Adrenal gland (tissue), 12 donors: Measurements from ENCODE around the gene SUSD1. TPM values are rescaled to one million over a fixed set of nuclear protein-coding genes. Genes with fewer than 3 reads are reported as not detected.
A peak's percentile ranks its signal among the peaks of the same experiment; 100 is the strongest.

Source experiments
- DNase-seq, 7 donors: peaks; one replicate each; pipeline ENCODE4 v3.0.0-alpha.2; 2019 to 2020
- H3K27ac ChIP-seq, 5 donors: fragments of 200-600 bp; sonication (generic) in 4 of 5; 1 replicate in 3 of 5; 2 replicates in 2 of 5; pipeline versions ENCODE4 v1.5.1 to v1.8.0; 2016 to 2020; ENCODE audit warnings: mild to moderate bottlenecking in 1 of 5
- H3K27me3 ChIP-seq: fragments of 200-600 bp; 2 replicates; pipeline ENCODE4 v1.8.0; 2021
- H3K36me3 ChIP-seq, 2 donors: fragments of 200-600 bp; replicated peaks in 1 of 2; 1 replicate in 1 of 2; 2 replicates in 1 of 2; pipeline versions ENCODE4 v1.5.1 to v1.8.0; 2018 to 2022
- H3K4me1 ChIP-seq, 2 donors: fragments of 200-600 bp; replicated peaks in 1 of 2; 1 replicate in 1 of 2; 2 replicates in 1 of 2; pipeline versions ENCODE4 v1.5.1 to v1.8.0; 2018 to 2021
- H3K4me3 ChIP-seq, 4 donors: fragments of 200-600 bp; sonication (generic) in 3 of 4; one replicate each; pipeline ENCODE4 v1.5.1; 2016 to 2018
- H3K9me3 ChIP-seq, 3 donors: fragments of 200-600 bp; sonication (generic) in 1 of 3; replicated peaks in 1 of 3; 1 replicate in 2 of 3; 2 replicates in 1 of 3; pipeline versions ENCODE4 v1.5.1 to v1.8.0; 2016 to 2021
- CTCF ChIP-seq, 6 experiments: fragments of 450-650 bp in 4 of 6; fragments of 200-600 bp in 2 of 6; sonication (generic) in 1 of 6; IDR thresholded peaks; 1 replicate in 5 of 6; 2 replicates in 1 of 6; pipeline versions ENCODE4 v1.5.1 to v1.8.0; 2016 to 2021; ENCODE audit warnings: antibody characterized with exemption in 6 of 6, mild to moderate bottlenecking in 2 of 6, moderate library complexity in 1 of 6
- POLR2A ChIP-seq, 2 donors: fragments of 450-650 bp; IDR thresholded peaks; one replicate each; pipeline ENCODE4 v1.6.1; 2017; ENCODE audit warnings: antibody characterized with exemption in 2 of 2, mild to moderate bottlenecking in 2 of 2, moderate library complexity in 1 of 2
- WGBS, 4 donors: extraction: QIAGEN DNeasy Blood & Tissue Kit in 2 of 4; methylation state at CpG; one replicate each; pipeline versions ENCODE4 v1.1.5 to v1.1.7; 2013 to 2017; 5-methylcytosine and 5-hydroxymethylcytosine counted together
- intact Hi-C, 2 donors: fragments of 100-400 bp; cut with DNase I; formaldehyde crosslinking; loops; one replicate each; pipeline versions ENCODE4 v1.14.1 to v1.15.0; 2022 to 2023
- polyA plus RNA-seq, 3 donors: library from polyadenylated mRNA; stranded (reverse); fragments of 200-250 nt in 2 of 3; fragments of 350-450 nt in 1 of 3; fragmentation: Illumina TruSeq in 1 of 3; extraction: RNeasy Lipid Tissue Mini Kit (QIAGEN cat#74804) in 1 of 3; gene quantifications; one replicate each; pipeline ENCODE4 v1.2.3, GENCODE V29; 2013 to 2014
- total RNA-seq, 9 donors: library from RNA; depleted of rRNA in 4 of 9; stranded (reverse); fragments of >200 nt in 4 of 9; fragments of 120-200 nt in 1 of 9; fragmentation: NEBNext Ultra II Directional in 1 of 9; extraction: Animal tissue kit (Norgen Biotek cat#: 25700) in 1 of 9; gene quantifications; one replicate each; pipeline versions ENCODE4 v1.1.0 to v1.2.4, GENCODE V29; 2013 to 2023
- donor health status: healthy with polysubstance abuse.
- donor health status: Bipolar disorder and iron deficiency.
- donor health status: DM: yes; HTN: yes; CAD: no.
- donor health status: DM: no; HTN: no; CAD: no.
- donor health status: DM: no; HTN: no; CAD: no.
- donor health status: DM: yes; HTN: yes; CAD: no.

SUSD1 gene
- total and polyA plus RNA-seq, 12 donors = 4.7 to 37.0 (median 20.8) TPM

GRCh38 chr9:112028242-112029221, 146.6 kb downstream of the SUSD1 start:
- WGBS, 4 donors = 69 to 77% (median 75%) methylated on average over 13 of the region's 13 CpGs
- intact Hi-C loops = no loop called here
- no peaks in the 10 kb centered on the region for H3K36me3 ChIP-seq
- no peaks in the 10 kb centered on the region for H3K9me3 ChIP-seq
- no peaks in the 10 kb centered on the region for H3K27me3 ChIP-seq
- TF ChIP-seq CTCF (IDR thresholded peaks at IDR 0.05) (no peak), POLR2A (IDR thresholded peaks at IDR 0.05) (no peak)
- H3K4me1 ChIP-seq = peaks cover 0 to 14% of the 10 kb centered on the region in 2 donors
- H3K27ac ChIP-seq = no peak overlapping the region
- H3K4me3 ChIP-seq = no peak overlapping the region
- DNase-seq = no peak

GRCh38 chr9:112025850-112026249, 149.2 kb downstream of the SUSD1 start:
- peaks cover 0 to 24% of the 10 kb centered on the region in 2 donors for H3K4me1 ChIP-seq
- no peaks in the 10 kb centered on the region for H3K27me3 ChIP-seq
- H3K27ac ChIP-seq = no peak overlapping the region
- WGBS, 4 donors = 93 to 99% (median 97%) methylated on average over 3 of the region's 3 CpGs
- H3K9me3 ChIP-seq = no peaks in the 10 kb centered on the region
- no peaks in the 10 kb centered on the region for H3K36me3 ChIP-seq
- no peak for TF ChIP-seq POLR2A (IDR thresholded peaks at IDR 0.05)
- no peak for TF ChIP-seq CTCF (IDR thresholded peaks at IDR 0.05)
- intact Hi-C loops = no loop called here
- DNase-seq = no peak
- H3K4me3 ChIP-seq = no peak overlapping the region

GRCh38 chr9:112021742-112022141, 153.4 kb downstream of the SUSD1 start:
- no peak for DNase-seq
- no peaks in the 10 kb centered on the region for H3K36me3 ChIP-seq
- H3K9me3 ChIP-seq = no peaks in the 10 kb centered on the region
- 93 to 97% (median 94%) methylated on average over 2 of the region's 2 CpGs for whole genome bisulfite sequencing, 4 donors
- no peaks in the 10 kb centered on the region for H3K27me3 ChIP-seq
- H3K4me1 ChIP-seq = peaks cover 0 to 10% of the 10 kb centered on the region in 2 donors
- intact Hi-C loops = no loop called here
- H3K4me3 ChIP-seq = peak overlapping the region in 1 of 4 donors; percentile 28
- TF ChIP-seq CTCF (IDR thresholded peaks at IDR 0.05) (no peak), POLR2A (IDR thresholded peaks at IDR 0.05) (no peak)
- H3K27ac ChIP-seq = no peak overlapping the region

- no peak for TF ChIP-seq CTCF (IDR thresholded peaks at IDR 0.05)
- TF ChIP-seq POLR2A (IDR thresholded peaks at IDR 0.05) = no peak
- H3K36me3 ChIP-seq = no peaks in the 10 kb centered on the region
- H3K4me3 ChIP-seq = no peak overlapping the region
- peaks cover 0 to 10% of the 10 kb centered on the region in 2 donors for H3K4me1 ChIP-seq
- no peak for DNase-seq
- no peaks in the 10 kb centered on the region for H3K9me3 ChIP-seq
- H3K27ac ChIP-seq = no peak overlapping the region
- 85 to 95% (median 90%) methylated on average over 12 of the region's 12 CpGs for WGBS, 4 donors
- intact Hi-C loops = no loop called here
- H3K27me3 ChIP-seq = no peaks in the 10 kb centered on the region
Measured at GRCh38 chr9:112020680-112021596, 154.2 kb downstream of the SUSD1 start.
